HCT116 (cell line): ENCODE data around the gene RGSL1. TPM values are rescaled to one million over a fixed set of nuclear protein-coding genes. Genes with fewer than 3 reads are reported as not detected.

Experiments
- ATAC-seq: fragments of 200-7000 bp; cut with Tn5 transposase; 2 replicates; pipeline ENCODE4 v1.9.1; 2020; ENCODE audit warnings: mild to moderate bottlenecking, moderate library complexity
- BruUV-seq: library from RNA; stranded (reverse); fragments of 400-500 nt; replicated peaks from 2 replicates; lab custom pipeline; 2021; lab: Mats Ljungman, UMichigan
- CTCF ChIA-PET: fragments of 300-600 bp; sonication (Branson Sonifier 250); formaldehyde crosslinking; loops from one replicate; lab custom pipeline; 2021; ENCODE audit warnings: antibody characterized with exemption; lab: Charles Lee
- POLR2A ChIA-PET: fragments of 300-600, 350-600 bp; sonication (Branson Sonifier 250); formaldehyde crosslinking; loops from one replicate; lab custom pipeline; 2021; ENCODE audit warnings: antibody characterized with exemption; lab: Charles Lee
- RAD21 ChIA-PET, 2 experiments: fragments of 300-600 bp; sonication (Branson Sonifier 250); formaldehyde crosslinking; loops; one replicate each; lab custom pipeline; 2023; ENCODE audit warnings: low total read pairs in 2 of 2; ENCODE audit not compliant: uncharacterized antibody in 2 of 2, unreplicated experiment in 2 of 2, low non-redundant PET in 1 of 2; lab: Charles Lee
- DNase-seq: peaks from one replicate; pipeline ENCODE4 v3.0.0-alpha.2; 2010; ENCODE audit warnings: low read depth, low spot score
- H2AFZ ChIP-seq: fragments of 200-600 bp; shearing (Covaris generic), sonication (generic); 2 replicates; pipeline ENCODE4 v1.6.1; 2017; ENCODE audit warnings: low read depth, mixed run types, mixed read lengths, antibody characterized with exemption, low read length; ENCODE audit not compliant: poor library complexity, severe bottlenecking
- H3K27ac ChIP-seq: 2 replicates; pipeline ENCODE4 v1.5.1; 2012; ENCODE audit warnings: low read depth, low read length
- H3K27me3 ChIP-seq: fragments of 200-600 bp; sonication (generic); 2 replicates; pipeline ENCODE4 v1.6.1; 2016; ENCODE audit warnings: mixed run types, low read length, mixed read lengths; ENCODE audit not compliant: insufficient read depth
- H3K36me3 ChIP-seq, 2 experiments: fragments of 200-500 bp in 1 of 2; fragments of 200-600 bp in 1 of 2; sonication (Bioruptor generic) in 1 of 2; sonication (generic) in 1 of 2; 2 replicates each; pipeline versions ENCODE4 v1.5.1 to v1.6.1; 2014 to 2016; ENCODE audit warnings: low read length in 2 of 2, inconsistent platforms in 1 of 2, mixed read lengths in 1 of 2, mixed run types in 1 of 2; ENCODE audit not compliant: insufficient read depth in 2 of 2, control insufficient read depth in 1 of 2
- H3K4me1 ChIP-seq, 2 experiments: fragments of 200-600 bp in 1 of 2; sonication (generic) in 1 of 2; 2 replicates each; pipeline versions ENCODE4 v1.5.1 to v1.6.1; 2012 to 2017; ENCODE audit warnings: low read length in 2 of 2, inconsistent platforms in 1 of 2, mild to moderate bottlenecking in 1 of 2, mixed read lengths in 1 of 2, mixed run types in 1 of 2, moderate library complexity in 1 of 2; ENCODE audit not compliant: insufficient read depth in 2 of 2, control insufficient read depth in 1 of 2
- H3K4me2 ChIP-seq: fragments of 200-600 bp; sonication (generic); 2 replicates; pipeline ENCODE4 v1.6.1; 2017; ENCODE audit warnings: mixed run types, low read length, mixed read lengths
- H3K4me3 ChIP-seq, 2 experiments: fragments of 200-600 bp in 1 of 2; sonication (generic) in 1 of 2; replicated peaks in 1 of 2; 2 replicates each; pipeline ENCODE4 v1.5.1; 2011 to 2016; ENCODE audit warnings: low read length in 2 of 2, control low read depth in 1 of 2, low read depth in 1 of 2, mild to moderate bottlenecking in 1 of 2, mixed read lengths in 1 of 2, mixed run types in 1 of 2
- H3K79me2 ChIP-seq: fragments of 200-600 bp; sonication (generic); 2 replicates; pipeline ENCODE4 v1.6.1; 2017; ENCODE audit warnings: mild to moderate bottlenecking, mixed run types, low read length, moderate library complexity, mixed read lengths; ENCODE audit not compliant: insufficient read depth
- H3K9ac ChIP-seq: fragments of 200-600 bp; sonication (generic); 2 replicates; pipeline ENCODE4 v1.6.1; 2016; ENCODE audit warnings: low read length, mixed read lengths
- H3K9me2 ChIP-seq: fragments of 200-600 bp; sonication (generic), shearing (Covaris generic); 2 replicates; pipeline ENCODE4 v1.6.1; 2017; ENCODE audit warnings: mixed run types, mild to moderate bottlenecking, moderate library complexity; ENCODE audit not compliant: insufficient read depth
- H3K9me3 ChIP-seq, 2 experiments: fragments of 200-500 bp in 1 of 2; fragments of 200-600 bp in 1 of 2; sonication (Bioruptor generic) in 1 of 2; sonication (generic) in 1 of 2; 2 replicates each; pipeline ENCODE4 v1.6.1; 2014 to 2017; ENCODE audit warnings: low read length in 2 of 2, mixed read lengths in 2 of 2, inconsistent platforms in 1 of 2, low read depth in 1 of 2, mild to moderate bottlenecking in 1 of 2, mixed run types in 1 of 2, moderate library complexity in 1 of 2; ENCODE audit not compliant: control insufficient read depth in 1 of 2, insufficient read depth in 1 of 2
- H4K20me1 ChIP-seq: fragments of 200-600 bp; sonication (generic), shearing (Covaris generic); 2 replicates; pipeline ENCODE4 v1.6.1; 2017; ENCODE audit warnings: mixed run types, mild to moderate bottlenecking, moderate library complexity; ENCODE audit not compliant: insufficient read depth
- CEBPB ChIP-seq: IDR thresholded peaks from 2 replicates; pipeline ENCODE4 v1.6.1; 2012; ENCODE audit warnings: low read depth
- EGR1 ChIP-seq: IDR thresholded peaks from 2 replicates; pipeline ENCODE4 v1.6.1; 2012; ENCODE audit warnings: low read depth
- ELF1 ChIP-seq: IDR thresholded peaks from 2 replicates; pipeline ENCODE4 v1.6.1; 2012; ENCODE audit warnings: low read depth, borderline replicate concordance
- EZH2 ChIP-seq: fragments of 200-600 bp; sonication (generic); IDR thresholded peaks from 2 replicates; pipeline ENCODE4 v1.6.1; 2017; ENCODE audit warnings: antibody characterized with exemption, mixed run types
- EZH2phosphoT487 ChIP-seq: fragments of 200-600 bp; IDR thresholded peaks from 2 replicates; pipeline ENCODE4 v1.6.1; 2018; ENCODE audit warnings: antibody characterized with exemption, borderline replicate concordance
- FOSL1 ChIP-seq: IDR thresholded peaks from 2 replicates; pipeline ENCODE4 v1.6.1; 2012; ENCODE audit warnings: low read depth
- SP1 ChIP-seq: IDR thresholded peaks from 2 replicates; pipeline ENCODE4 v1.6.1; 2012; ENCODE audit warnings: low read depth
- TCF7L2 ChIP-seq: IDR thresholded peaks from 2 replicates; pipeline ENCODE4 v1.7.0; 2011; ENCODE audit warnings: borderline replicate concordance, inconsistent platforms; ENCODE audit not compliant: insufficient read depth, insufficient read length; ENCODE audit errors: extremely low read depth
- ZFX ChIP-seq: fragments of 450-650 bp; IDR thresholded peaks from 2 replicates; pipeline ENCODE4 v1.6.1; 2017
- ZNF274 ChIP-seq: fragments of 200-500 bp; sonication (Bioruptor generic); IDR thresholded peaks from 2 replicates; pipeline ENCODE4 v1.6.1; 2014; ENCODE audit warnings: mild to moderate bottlenecking, low read depth, low read length, inconsistent platforms
- intact Hi-C: fragments of 100-400 bp; cut with micrococcal nuclease; formaldehyde crosslinking; loops from 2 replicates; pipeline ENCODE4 v1.10.0; 2022
- total RNA-seq: library from RNA; stranded (reverse); gene quantifications from one replicate; pipeline ENCODE4 v1.2.1, GENCODE V29; 2021; ENCODE audit not compliant: unreplicated experiment
- TF ChIP-seq, protein P1 (sequence below): IDR thresholded peaks from 2 replicates; pipeline ENCODE4 v1.6.1; 2012; ENCODE audit warnings: low read depth
- TF ChIP-seq, protein P2 (sequence below): IDR thresholded peaks from 2 replicates; pipeline ENCODE4 v1.6.1; 2012
- TF ChIP-seq, protein P3 (sequence below), 3 experiments: fragments of 200-600 bp in 1 of 3; sonication (generic) in 1 of 3; IDR thresholded peaks in 2 of 3; conservative IDR thresholded peaks in 1 of 3; 2 replicates each; pipeline ENCODE4 v1.5.1; 2012 to 2017; ENCODE audit warnings: low read depth in 2 of 3, low read length in 2 of 3, antibody characterized with exemption in 1 of 3, borderline replicate concordance in 1 of 3, control low read depth in 1 of 3, mild to moderate bottlenecking in 1 of 3, mixed read lengths in 1 of 3, mixed run types in 1 of 3, moderate library complexity in 1 of 3; ENCODE audit not compliant: insufficient read depth in 1 of 3
- TF ChIP-seq, protein P4 (sequence below): IDR thresholded peaks from 2 replicates; pipeline ENCODE4 v1.6.1; 2012

Gene RGSL1
- total RNA-seq, 1 experiment from 2014 or later = not detected

DNA sequence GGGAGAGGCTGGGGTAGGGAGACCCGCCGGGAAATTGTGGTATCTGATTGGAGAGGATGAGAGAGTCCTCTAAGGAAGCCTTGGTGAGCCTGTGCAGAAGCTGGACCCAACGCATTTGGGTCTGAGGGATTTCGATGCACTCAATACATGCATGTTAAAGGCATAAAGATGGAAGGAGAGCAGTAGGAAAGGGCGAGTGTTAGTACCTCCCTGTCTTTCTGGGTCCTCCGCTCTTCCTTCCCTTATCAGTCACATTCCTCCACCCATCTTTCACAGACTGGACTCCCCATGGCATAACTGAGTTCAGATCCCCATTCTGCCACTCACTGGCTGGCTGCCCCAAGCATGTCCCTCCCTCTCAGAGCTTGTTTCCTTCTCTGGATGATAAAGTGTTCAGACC is 147.0 kb downstream of the RGSL1 start:
- POLR2A ChIA-PET = interaction anchor here (1.1 kb wide), 1 partner anchor 190 kb away, joined by 3 read pairs; no protein-coding TSS in a partner anchor
- H3K9me2 ChIP-seq = no peaks in the 10 kb centered on the region
- H3K27me3 ChIP-seq = no peaks in the 10 kb centered on the region
- H4K20me1 ChIP-seq = no peaks in the 10 kb centered on the region
- no peak overlapping the region for H2AFZ ChIP-seq
- TF ChIP-seq EZH2phosphoT487 = no peak
- TF ChIP-seq, protein P1, sequence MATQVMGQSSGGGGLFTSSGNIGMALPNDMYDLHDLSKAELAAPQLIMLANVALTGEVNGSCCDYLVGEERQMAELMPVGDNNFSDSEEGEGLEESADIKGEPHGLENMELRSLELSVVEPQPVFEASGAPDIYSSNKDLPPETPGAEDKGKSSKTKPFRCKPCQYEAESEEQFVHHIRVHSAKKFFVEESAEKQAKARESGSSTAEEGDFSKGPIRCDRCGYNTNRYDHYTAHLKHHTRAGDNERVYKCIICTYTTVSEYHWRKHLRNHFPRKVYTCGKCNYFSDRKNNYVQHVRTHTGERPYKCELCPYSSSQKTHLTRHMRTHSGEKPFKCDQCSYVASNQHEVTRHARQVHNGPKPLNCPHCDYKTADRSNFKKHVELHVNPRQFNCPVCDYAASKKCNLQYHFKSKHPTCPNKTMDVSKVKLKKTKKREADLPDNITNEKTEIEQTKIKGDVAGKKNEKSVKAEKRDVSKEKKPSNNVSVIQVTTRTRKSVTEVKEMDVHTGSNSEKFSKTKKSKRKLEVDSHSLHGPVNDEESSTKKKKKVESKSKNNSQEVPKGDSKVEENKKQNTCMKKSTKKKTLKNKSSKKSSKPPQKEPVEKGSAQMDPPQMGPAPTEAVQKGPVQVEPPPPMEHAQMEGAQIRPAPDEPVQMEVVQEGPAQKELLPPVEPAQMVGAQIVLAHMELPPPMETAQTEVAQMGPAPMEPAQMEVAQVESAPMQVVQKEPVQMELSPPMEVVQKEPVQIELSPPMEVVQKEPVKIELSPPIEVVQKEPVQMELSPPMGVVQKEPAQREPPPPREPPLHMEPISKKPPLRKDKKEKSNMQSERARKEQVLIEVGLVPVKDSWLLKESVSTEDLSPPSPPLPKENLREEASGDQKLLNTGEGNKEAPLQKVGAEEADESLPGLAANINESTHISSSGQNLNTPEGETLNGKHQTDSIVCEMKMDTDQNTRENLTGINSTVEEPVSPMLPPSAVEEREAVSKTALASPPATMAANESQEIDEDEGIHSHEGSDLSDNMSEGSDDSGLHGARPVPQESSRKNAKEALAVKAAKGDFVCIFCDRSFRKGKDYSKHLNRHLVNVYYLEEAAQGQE = no peak
- TF ChIP-seq, all 23 proteins: peak for 0
- Histone ChIP-seq H3K4me3 (no peak overlapping the region), H3K36me3 (peaks cover 12 to 17% of the 10 kb centered on the region in 2 experiments; a peak in 3 of 4 replicates), H3K9me3 (no peaks in the 10 kb centered on the region), H3K4me1 (no peaks in the 10 kb centered on the region), H3K27ac (no peak overlapping the region), H3K79me2 (no peaks in the 10 kb centered on the region), H3K9ac (no peak overlapping the region), H3K4me2 (no peak overlapping the region)
- ChIA-PET RAD21 (no interaction called here), CTCF (interaction anchor here (1.4 to 17.3 kb wide), 2 partner anchors 183 to 189 kb away, joined by 3 to 412 read pairs; partner anchors contain the start of gene NPL)
- intact Hi-C loops = no loop called here
- DNase-seq (no peak), ATAC-seq (no peak)
- BruUV-seq = no TSS peak

DNA sequence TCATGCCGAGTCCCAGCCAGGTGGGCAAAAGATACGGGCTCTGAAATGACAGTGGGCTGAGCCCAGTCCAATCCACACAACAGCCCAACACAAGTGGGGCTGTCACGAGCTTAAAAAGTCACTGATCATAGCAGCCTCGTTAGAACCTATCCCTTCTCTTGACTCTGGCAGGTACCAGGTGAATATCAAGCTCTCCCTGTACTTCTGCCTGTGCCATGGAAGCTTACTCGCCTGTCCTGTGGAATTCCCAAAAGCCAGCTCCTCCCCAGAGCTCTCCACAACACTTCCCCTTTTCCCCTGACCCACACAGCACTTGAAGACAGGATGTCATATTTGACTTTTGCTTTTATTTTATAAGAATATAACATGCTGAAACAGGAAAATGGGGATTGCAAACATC is 148.3 kb downstream of the RGSL1 start:
- no TSS peak for BruUV-seq

More for the DNA sequence above, 148.3 kb downstream of the RGSL1 start:
- H3K9me2 ChIP-seq = no peaks in the 10 kb centered on the region
- H3K4me2 ChIP-seq = no peak overlapping the region
- intact Hi-C loops = no loop called here
- H2AFZ ChIP-seq = no peak overlapping the region
- H3K9ac ChIP-seq = no peak overlapping the region
- H3K4me1 ChIP-seq = peaks cover 0 to 6% of the 10 kb centered on the region in 2 experiments; a peak in 2 of 4 replicates
- DNase-seq (no peak), ATAC-seq (no peak)
- ChIA-PET CTCF (interaction anchor here (1.3 to 17.3 kb wide), 2 partner anchors 8 to 187 kb away, joined by 5 to 412 read pairs; partner anchors contain the start of gene NPL), POLR2A (interaction anchor here (0.6 to 4.6 kb wide), 3 partner anchors 9 to 185 kb away, joined by 3 to 39 read pairs (median 4); partner anchors contain the start of gene RNASEL), RAD21 (interaction anchor here in 1 of 2 experiments (0.8 kb wide), 1 partner anchor 184 kb away, joined by 3 read pairs; no protein-coding TSS in a partner anchor)
- H3K4me3 ChIP-seq = no peak overlapping the region
- no peaks in the 10 kb centered on the region for H3K79me2 ChIP-seq
- H3K27me3 ChIP-seq = no peaks in the 10 kb centered on the region
- no peaks in the 10 kb centered on the region for H3K9me3 ChIP-seq
- H4K20me1 ChIP-seq = no peaks in the 10 kb centered on the region
- no peak overlapping the region for H3K27ac ChIP-seq
- peaks cover 12 to 17% of the 10 kb centered on the region in 2 experiments; a peak in 3 of 4 replicates for H3K36me3 ChIP-seq
- TF ChIP-seq, protein P2, sequence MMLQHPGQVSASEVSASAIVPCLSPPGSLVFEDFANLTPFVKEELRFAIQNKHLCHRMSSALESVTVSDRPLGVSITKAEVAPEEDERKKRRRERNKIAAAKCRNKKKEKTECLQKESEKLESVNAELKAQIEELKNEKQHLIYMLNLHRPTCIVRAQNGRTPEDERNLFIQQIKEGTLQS = no peak
- TF ChIP-seq ZNF274 (no peak), ZFX (no peak), EZH2 (no peak), FOSL1 (no peak), EZH2phosphoT487 (no peak), CEBPB (no peak), SP1 (no peak), TCF7L2 (no peak), EGR1 (no peak), ELF1 (no peak)
- TF ChIP-seq, protein P3, sequence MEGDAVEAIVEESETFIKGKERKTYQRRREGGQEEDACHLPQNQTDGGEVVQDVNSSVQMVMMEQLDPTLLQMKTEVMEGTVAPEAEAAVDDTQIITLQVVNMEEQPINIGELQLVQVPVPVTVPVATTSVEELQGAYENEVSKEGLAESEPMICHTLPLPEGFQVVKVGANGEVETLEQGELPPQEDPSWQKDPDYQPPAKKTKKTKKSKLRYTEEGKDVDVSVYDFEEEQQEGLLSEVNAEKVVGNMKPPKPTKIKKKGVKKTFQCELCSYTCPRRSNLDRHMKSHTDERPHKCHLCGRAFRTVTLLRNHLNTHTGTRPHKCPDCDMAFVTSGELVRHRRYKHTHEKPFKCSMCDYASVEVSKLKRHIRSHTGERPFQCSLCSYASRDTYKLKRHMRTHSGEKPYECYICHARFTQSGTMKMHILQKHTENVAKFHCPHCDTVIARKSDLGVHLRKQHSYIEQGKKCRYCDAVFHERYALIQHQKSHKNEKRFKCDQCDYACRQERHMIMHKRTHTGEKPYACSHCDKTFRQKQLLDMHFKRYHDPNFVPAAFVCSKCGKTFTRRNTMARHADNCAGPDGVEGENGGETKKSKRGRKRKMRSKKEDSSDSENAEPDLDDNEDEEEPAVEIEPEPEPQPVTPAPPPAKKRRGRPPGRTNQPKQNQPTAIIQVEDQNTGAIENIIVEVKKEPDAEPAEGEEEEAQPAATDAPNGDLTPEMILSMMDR (IDR thresholded peaks at IDR 0.05 in 2 of 3, conservative IDR thresholded peaks at IDR 0.05 in 1 of 3; ENCODE audit: borderline replicate concordance in 1 of 3, insufficient read depth in 1 of 3, low read depth in 2 of 3, low read length in 2 of 3) = no peak
- TF ChIP-seq, protein P4, sequence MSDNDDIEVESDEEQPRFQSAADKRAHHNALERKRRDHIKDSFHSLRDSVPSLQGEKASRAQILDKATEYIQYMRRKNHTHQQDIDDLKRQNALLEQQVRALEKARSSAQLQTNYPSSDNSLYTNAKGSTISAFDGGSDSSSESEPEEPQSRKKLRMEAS = no peak
